Subcutaneous adipose tissue (tissue), 4 donors: ENCODE measurements around the gene HGF. TPM values are rescaled to one million over a fixed set of nuclear protein-coding genes. Genes with fewer than 3 reads are reported as not detected.

ENCODE experiments used
- CTCF ChIP-seq: fragments of 450-650 bp; IDR thresholded peaks from one replicate; pipeline ENCODE4 v1.5.1; 2016; ENCODE audit warnings: low read depth, mild to moderate bottlenecking, control low read depth, antibody characterized with exemption, moderate library complexity
- total RNA-seq, 4 donors: library from RNA; depleted of rRNA; stranded (reverse); fragments of >200 nt; gene quantifications; one replicate each; pipeline ENCODE4 v1.1.0, GENCODE V29; 2016

The HGF gene
- total RNA-seq, 4 donors from 2014 or later, result 2.1 to 20.6 (median 7.9) TPM

- no peak for TF ChIP-seq CTCF
Measured at GRCh38 chr7:81752318-81752714, 17.5 kb downstream of the HGF start.

GRCh38 chr7:81751619-81752317, 18.1 kb downstream of the HGF start:
- TF ChIP-seq CTCF, result no peak

- TF ChIP-seq CTCF, result no peak
Measured at GRCh38 chr7:81745637-81746036, 24.2 kb downstream of the HGF start.

GRCh38 chr7:81744389-81744788, 25.5 kb downstream of the HGF start:
- TF ChIP-seq CTCF, result no peak

GRCh38 chr7:81743665-81744064, 26.2 kb downstream of the HGF start:
- TF ChIP-seq CTCF, result no peak

GRCh38 chr7:81743201-81743600, 26.6 kb downstream of the HGF start:
- no peak for TF ChIP-seq CTCF

GRCh38 chr7:81740403-81740802, 29.4 kb downstream of the HGF start:
- no peak for TF ChIP-seq CTCF
